NCI-H460 (cell line): ENCODE data around the gene RBM48. TPM values are rescaled to one million over a fixed set of nuclear protein-coding genes. Genes with fewer than 3 reads are reported as not detected.
"Not testable (repeated sequence)": the region's sequence is repeated elsewhere in the genome, so short reads cannot be mapped to it uniquely, and the experiment has no call there.

Source experiments
- DNase-seq: peaks from one replicate; pipeline ENCODE4 v3.0.0-alpha.2; 2016; ENCODE audit warnings: low read depth; ENCODE audit errors: extremely low read depth
- total RNA-seq: library from RNA; depleted of rRNA; stranded (reverse); fragments of >200 nt; shearing (Covaris generic); gene quantifications from 2 replicates; pipeline ENCODE4 v1.2.3, GENCODE V29; 2014; rRNA removed

Gene RBM48
- total RNA-seq, 1 experiment from 2014 or later = 13.8 TPM

- no peak for DNase-seq
Observed at GRCh38 chr7:92534572-92534971, 6.0 kb downstream of the RBM48 start.

DNA sequence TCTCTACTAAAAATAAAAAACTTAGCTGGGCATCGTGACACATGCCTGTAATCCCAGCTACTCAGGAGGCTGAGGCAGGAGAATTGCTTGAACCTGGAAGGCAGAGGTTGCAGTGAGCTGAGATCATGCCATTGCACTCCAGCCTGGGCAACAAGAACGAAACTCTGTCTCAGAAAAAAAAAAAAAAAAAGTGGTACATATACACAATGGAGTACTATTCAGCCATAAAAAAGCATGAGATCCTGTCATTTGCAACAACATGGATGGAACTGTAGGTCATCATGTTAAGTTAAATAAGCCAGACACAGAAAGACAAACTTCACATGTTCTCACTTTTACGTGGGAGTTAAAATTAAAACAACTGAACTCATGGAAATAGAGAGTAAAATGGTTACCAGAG, 14.9 kb downstream of the RBM48 start:
- not testable (repeated sequence) for DNase-seq

DNA sequence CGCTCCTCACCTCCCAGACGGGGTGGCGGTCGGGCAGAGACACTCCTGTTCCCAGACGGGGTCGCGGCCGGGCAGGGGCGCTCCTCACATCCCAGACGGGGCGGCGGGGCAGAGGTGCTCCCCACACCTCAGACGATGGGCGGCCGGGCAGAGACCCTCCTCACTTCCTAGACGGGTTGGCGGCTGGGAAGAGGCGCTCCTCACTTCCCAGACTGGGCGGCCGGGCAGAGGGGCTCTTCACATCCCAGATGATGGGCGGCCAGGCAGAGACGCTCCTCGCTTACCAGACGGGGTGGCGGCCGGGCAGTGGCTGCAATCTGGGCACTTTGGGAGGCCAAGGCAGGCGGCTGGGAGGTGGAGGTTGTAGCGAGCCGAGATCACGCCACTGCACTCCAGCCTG, 16.5 kb downstream of the RBM48 start:
- not testable (repeated sequence) for DNase-seq

DNA sequence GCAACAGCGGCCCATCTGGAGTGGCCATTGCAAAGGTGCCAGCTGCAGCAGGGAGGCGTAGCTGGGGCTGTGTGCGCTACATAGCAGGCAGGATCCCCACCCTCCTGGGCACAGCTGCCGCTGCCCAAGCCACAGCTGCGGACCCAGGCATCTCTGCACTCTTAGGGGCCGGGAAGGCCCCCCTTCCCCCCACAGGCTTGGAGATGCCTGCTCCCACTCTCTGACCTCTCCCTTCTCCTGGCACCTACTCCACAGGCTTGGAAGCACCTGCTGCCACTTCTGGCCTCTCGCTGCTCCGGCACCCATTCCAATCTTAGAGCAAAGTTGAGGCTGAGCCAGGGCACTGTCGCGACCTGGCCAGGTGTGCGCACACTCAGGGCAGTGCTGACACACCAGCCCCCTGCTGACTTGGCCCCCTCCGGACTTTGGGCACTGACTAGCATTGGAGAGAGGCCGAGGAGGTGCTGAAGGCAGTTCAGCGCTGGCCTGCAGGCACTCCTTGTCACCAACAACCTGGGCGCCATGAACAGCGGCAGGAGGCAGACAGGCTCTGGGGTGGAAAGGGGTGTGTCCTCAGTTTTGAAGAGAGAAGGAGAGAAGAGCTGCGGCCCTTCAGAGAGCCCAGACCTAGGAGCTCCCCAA, 18.4 kb downstream of the RBM48 start:
- no peak for DNase-seq

GRCh38 chr7:92547579-92547978, 19.0 kb downstream of the RBM48 start:
- no peak for DNase-seq

- no peak for DNase-seq
Observed at GRCh38 chr7:92550194-92550593, 21.6 kb downstream of the RBM48 start.

- no peak for DNase-seq
Observed at GRCh38 chr7:92557249-92557648, 28.7 kb downstream of the RBM48 start.

DNA sequence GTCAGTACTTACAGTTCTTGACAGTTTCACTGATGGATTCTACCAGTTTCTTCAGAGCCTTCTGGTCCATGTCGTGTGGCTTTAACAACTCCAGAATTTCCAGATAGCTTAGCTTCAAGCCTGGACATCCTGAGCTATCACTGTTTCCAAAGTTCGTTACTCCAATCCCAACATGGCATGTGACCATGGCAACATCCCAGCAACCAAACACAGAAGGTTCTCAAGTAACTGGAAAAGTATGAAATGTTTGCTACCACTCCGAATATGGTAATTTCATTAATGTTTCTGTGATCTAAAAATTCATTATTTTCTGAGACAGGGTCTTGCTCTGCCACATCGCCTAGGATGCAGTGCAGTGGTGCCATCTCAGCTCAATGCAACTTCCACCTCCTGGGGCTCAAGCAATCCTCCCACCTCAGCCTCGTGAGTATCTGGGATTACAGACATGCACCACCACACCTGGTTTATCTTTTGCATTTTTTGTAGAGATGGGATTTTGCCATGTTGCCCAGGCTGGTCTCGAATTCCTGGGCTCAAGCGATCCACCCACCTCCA, 29.3 kb downstream of the RBM48 start:
- no peak for DNase-seq

GRCh38 chr7:92560602-92561001, 32.0 kb downstream of the RBM48 start:
- DNase-seq = no peak

DNA sequence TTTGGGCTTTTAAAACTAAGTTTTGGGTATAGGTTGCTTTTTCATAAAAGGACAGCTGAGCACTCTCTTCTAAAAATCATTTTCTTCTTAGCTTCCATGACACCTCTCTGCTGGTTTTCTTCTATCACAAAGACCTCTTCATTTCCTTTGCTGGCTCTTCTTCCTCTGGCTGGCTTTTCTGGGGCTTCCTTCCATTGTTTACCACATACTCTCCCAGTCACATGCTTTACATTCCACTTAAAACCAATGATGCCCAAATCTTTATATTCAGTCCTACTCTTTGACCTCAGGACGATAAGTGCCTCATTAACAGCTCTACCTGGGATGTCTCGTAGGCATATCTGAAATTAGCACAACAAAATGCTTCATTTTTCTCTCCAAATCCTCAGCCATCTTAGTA, 34.8 kb downstream of the RBM48 start:
- DNase-seq = no peak

DNA sequence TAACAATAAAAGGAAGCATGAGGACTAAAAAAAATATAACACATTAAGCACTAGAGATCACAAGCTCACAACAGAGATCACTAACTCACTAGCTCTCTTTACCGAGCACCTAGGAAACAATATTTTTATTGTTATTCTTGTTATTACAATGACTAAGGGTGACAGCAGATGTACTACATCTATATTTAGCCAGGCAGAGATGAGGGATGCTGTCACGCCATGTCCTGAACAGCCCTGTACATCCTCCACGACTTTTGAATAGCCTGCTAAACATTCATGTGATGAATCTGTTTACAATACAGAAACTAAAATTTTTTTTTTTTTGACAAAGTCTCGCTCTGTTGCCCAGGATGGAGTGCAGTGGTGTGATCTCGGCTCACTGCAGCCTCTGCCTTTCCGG, 38.9 kb downstream of the RBM48 start:
- no peak for DNase-seq

GRCh38 chr7:92569137-92569536, 40.5 kb downstream of the RBM48 start:
- no peak for DNase-seq

DNA sequence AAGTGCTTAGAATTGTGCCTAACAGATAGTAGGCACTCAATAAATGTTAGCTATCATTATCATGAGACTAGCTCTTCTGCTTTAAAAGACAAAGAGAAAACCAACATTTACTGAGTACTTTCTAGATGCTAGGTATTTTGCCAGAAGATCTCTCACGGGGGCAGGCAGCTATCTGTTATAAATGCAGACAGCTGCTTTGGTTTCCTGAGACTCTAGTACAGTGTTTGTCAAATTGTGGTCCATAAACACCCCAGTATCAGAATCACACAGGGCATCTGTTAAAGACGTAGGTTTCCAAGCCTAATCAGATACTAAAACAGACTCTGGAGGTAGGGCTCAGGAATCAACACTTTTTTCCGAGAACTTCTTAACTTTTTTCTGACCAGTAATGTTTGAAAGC, 47.7 kb downstream of the RBM48 start:
- DNase-seq = no peak

DNA sequence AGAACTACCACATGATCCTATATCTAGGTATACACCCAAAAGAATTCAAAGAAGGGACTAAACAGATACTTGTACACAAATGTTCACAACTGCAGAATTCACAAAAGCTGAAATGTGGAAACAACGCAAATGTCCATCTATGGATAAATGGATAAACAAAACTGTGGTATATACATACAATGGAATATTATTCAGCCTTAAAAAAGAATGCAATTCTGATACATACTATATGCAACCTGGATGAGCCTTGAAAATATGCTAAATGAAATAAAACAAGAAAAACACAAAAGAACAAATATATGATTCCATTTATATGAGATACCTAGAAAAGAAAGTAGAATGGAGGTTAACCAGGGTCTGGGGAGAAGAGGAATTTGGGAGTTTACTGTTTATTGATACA, 54.4 kb downstream of the RBM48 start:
- no peak for DNase-seq

- peak; percentile 11 for DNase-seq
Observed at GRCh38 chr7:92584953-92585352, 56.4 kb downstream of the RBM48 start.

GRCh38 chr7:92586403-92586802, 57.8 kb downstream of the RBM48 start:
- DNase-seq = peak; percentile 52

- DNase-seq = no peak
Observed at GRCh38 chr7:92586841-92587240, 58.2 kb downstream of the RBM48 start.

Other genes starting within 250 kb of the RBM48 start
- gene GATAD1, start 81.3 kb upstream of the RBM48 start, total RNA-seq = 47.7 and 54.0 TPM in 2 replicates
- not detected in 2 replicates for gene ERVW-1, start 50.8 kb upstream of the RBM48 start, total RNA-seq
- 16.8 and 19.8 TPM in 2 replicates for gene PEX1, start 275 bp upstream of the RBM48 start, total RNA-seq
- gene FAM133B, start 61.6 kb downstream of the RBM48 start, total RNA-seq = 20.3 and 25.1 TPM in 2 replicates